GM23338 (cell line): Measurements from ENCODE around the gene EID2. TPM values are rescaled to one million over a fixed set of nuclear protein-coding genes. Genes with fewer than 3 reads are reported as not detected.

Source experiments
- ATAC-seq: fragments of 200-7000 bp; cut with Tn5 transposase; 3 replicates; pipeline ENCODE4 v1.9.1; 2020
- DNase-seq: peaks from one replicate; pipeline ENCODE4 v3.0.0-alpha.2; 2015; ENCODE audit warnings: low spot score
- H2AFZ ChIP-seq: fragments of 200-600 bp; sonication (generic); 2 replicates; pipeline ENCODE4 v1.8.0; 2016; ENCODE audit warnings: antibody characterized with exemption, mild to moderate bottlenecking, moderate library complexity
- H3F3A ChIP-seq: fragments of 200-600 bp; sonication (generic); replicated peaks from 2 replicates; pipeline ENCODE4 v1.8.0; 2017; ENCODE audit warnings: antibody characterized with exemption, mixed run types, low read depth
- H3K27ac ChIP-seq: fragments of 200-600 bp; sonication (generic); 2 replicates; pipeline ENCODE4 v1.6.1; 2016; ENCODE audit warnings: low read depth
- H3K27me3 ChIP-seq: fragments of 200-600 bp; sonication (generic); 2 replicates; pipeline ENCODE4 v1.8.0; 2016; ENCODE audit warnings: mild to moderate bottlenecking, mixed run types, moderate library complexity; ENCODE audit not compliant: insufficient read depth
- H3K36me3 ChIP-seq: fragments of 200-600 bp; sonication (generic); 2 replicates; pipeline ENCODE4 v1.8.0; 2016; ENCODE audit warnings: mild to moderate bottlenecking; ENCODE audit not compliant: insufficient read depth
- H3K4me1 ChIP-seq: fragments of 200-600 bp; sonication (generic); 2 replicates; pipeline ENCODE4 v1.8.0; 2016; ENCODE audit warnings: mild to moderate bottlenecking, moderate library complexity; ENCODE audit not compliant: insufficient read depth
- H3K4me2 ChIP-seq: fragments of 200-600 bp; sonication (generic); 2 replicates; pipeline ENCODE4 v1.7.1; 2017; ENCODE audit warnings: mixed run types
- H3K4me3 ChIP-seq: fragments of 200-600 bp; sonication (generic); 2 replicates; pipeline ENCODE4 v1.6.1; 2016; ENCODE audit warnings: mixed run types
- H3K79me2 ChIP-seq: fragments of 200-600 bp; sonication (generic); replicated peaks from 2 replicates; pipeline ENCODE4 v1.8.0; 2017; ENCODE audit warnings: mild to moderate bottlenecking; ENCODE audit not compliant: insufficient read depth
- H3K9me2 ChIP-seq: fragments of 200-600 bp; sonication (generic); 2 replicates; pipeline ENCODE4 v1.8.0; 2017; ENCODE audit not compliant: insufficient read depth
- H4K20me1 ChIP-seq: fragments of 200-600 bp; sonication (generic); replicated peaks from 2 replicates; pipeline ENCODE4 v1.8.0; 2017; ENCODE audit warnings: mild to moderate bottlenecking; ENCODE audit not compliant: insufficient read depth
- H3K27ac Mint-ChIP-seq: 2 replicates; pipeline ENCODE4 v1.8.0; 2020; ENCODE audit warnings: inconsistent platforms, mild to moderate bottlenecking, moderate library complexity, mixed read lengths
- H3K27me3 Mint-ChIP-seq: 3 replicates; pipeline ENCODE4 v1.8.0; 2022; ENCODE audit warnings: low read depth, mild to moderate bottlenecking, moderate library complexity, mixed read lengths, inconsistent platforms; ENCODE audit not compliant: insufficient read depth, poor library complexity
- H3K36me3 Mint-ChIP-seq: 3 replicates; pipeline ENCODE4 v1.8.0; 2021; ENCODE audit warnings: low read depth, mild to moderate bottlenecking, inconsistent platforms, moderate library complexity, mixed read lengths
- H3K4me1 Mint-ChIP-seq: 3 replicates; pipeline ENCODE4 v1.8.0; 2020; ENCODE audit warnings: mild to moderate bottlenecking, inconsistent platforms, mixed read lengths
- H3K4me3 Mint-ChIP-seq: 3 replicates; pipeline ENCODE4 v1.8.0; 2021; ENCODE audit warnings: moderate library complexity, mild to moderate bottlenecking, inconsistent platforms, mixed read lengths
- H3K9me3 Mint-ChIP-seq: 3 replicates; pipeline ENCODE4 v1.8.0; 2020; ENCODE audit warnings: moderate library complexity, mild to moderate bottlenecking, inconsistent platforms, mixed read lengths
- CREB1 ChIP-seq: fragments of 250-450 bp; sonication (Bioruptor Pico); IDR thresholded peaks from 2 replicates; pipeline ENCODE4 v1.5.0; 2020; ENCODE audit warnings: low read depth, mild to moderate bottlenecking, moderate library complexity
- ETS1 ChIP-seq: IDR thresholded peaks from 2 replicates; pipeline ENCODE4 v1.6.1; 2016; ENCODE audit warnings: antibody characterized with exemption
- EZH2 ChIP-seq: fragments of 200-600 bp; sonication (generic); IDR thresholded peaks from one replicate; pipeline ENCODE4 v1.8.0; 2017; ENCODE audit warnings: antibody characterized with exemption, mild to moderate bottlenecking, low read depth; ENCODE audit not compliant: unreplicated experiment
- EZH2phosphoT487 ChIP-seq: fragments of 200-600 bp; sonication (generic); IDR thresholded peaks from one replicate; pipeline ENCODE4 v1.8.1; 2018; ENCODE audit warnings: antibody characterized with exemption; ENCODE audit not compliant: unreplicated experiment
- JUNB ChIP-seq: IDR thresholded peaks from one replicate; pipeline ENCODE4 v1.6.1; 2016; ENCODE audit warnings: antibody characterized with exemption; ENCODE audit not compliant: unreplicated experiment
- NANOG ChIP-seq: IDR thresholded peaks from 2 replicates; pipeline ENCODE4 v1.6.1; 2016; ENCODE audit warnings: antibody characterized with exemption, borderline replicate concordance
- POLR2AphosphoS5 ChIP-seq: IDR thresholded peaks from 2 replicates; pipeline ENCODE4 v1.6.1; 2016; ENCODE audit warnings: antibody characterized with exemption, low read depth
- REST ChIP-seq: IDR thresholded peaks from one replicate; pipeline ENCODE4 v1.6.1; 2018; ENCODE audit warnings: antibody characterized with exemption; ENCODE audit not compliant: unreplicated experiment
- STAT1 ChIP-seq: IDR thresholded peaks from one replicate; pipeline ENCODE4 v1.6.1; 2016; ENCODE audit warnings: antibody characterized with exemption; ENCODE audit not compliant: unreplicated experiment
- ZNF114 ChIP-seq: fragments of 250-450 bp; sonication (Bioruptor Pico); IDR thresholded peaks from 2 replicates; pipeline ENCODE4 v1.5.0; 2020; ENCODE audit warnings: mild to moderate bottlenecking, moderate library complexity
- ZNF331 ChIP-seq: fragments of 250-450 bp; sonication (Bioruptor Pico); IDR thresholded peaks from 2 replicates; pipeline ENCODE4 v1.5.0; 2020; ENCODE audit warnings: low read depth, mild to moderate bottlenecking, moderate library complexity
- polyA plus RNA-seq: library from polyadenylated mRNA; unstranded; fragments of >200 nt; fragmentation: Nextera tagmentation; extraction: Ambion mirVana; gene quantifications from 2 replicates; pipeline ENCODE4 v1.2.1, GENCODE V29; 2016
- total RNA-seq: library from RNA; depleted of rRNA; stranded (reverse); fragments of >200 nt; shearing (Covaris generic); gene quantifications from 2 replicates; pipeline ENCODE4 v1.2.3, GENCODE V29; 2014
- TF ChIP-seq, protein P1 (sequence below): fragments of 250-450 bp; sonication (Bioruptor Pico); IDR thresholded peaks from 2 replicates; pipeline ENCODE4 v1.5.0; 2020; ENCODE audit warnings: mild to moderate bottlenecking, moderate library complexity
- TF ChIP-seq, protein P2 (sequence below), 2 experiments: fragments of 200-600 bp in 1 of 2; sonication (generic) in 1 of 2; conservative IDR thresholded peaks; 2 replicates each; pipeline versions ENCODE4 v1.5.1 to v1.6.1; 2016 to 2017; ENCODE audit warnings: antibody characterized with exemption in 2 of 2, low read depth in 2 of 2, mild to moderate bottlenecking in 2 of 2, moderate library complexity in 1 of 2

The EID2 gene
- total and polyA plus RNA-seq, 2 experiments from 2014 or later = 24.4 to 25.2 TPM

DNA sequence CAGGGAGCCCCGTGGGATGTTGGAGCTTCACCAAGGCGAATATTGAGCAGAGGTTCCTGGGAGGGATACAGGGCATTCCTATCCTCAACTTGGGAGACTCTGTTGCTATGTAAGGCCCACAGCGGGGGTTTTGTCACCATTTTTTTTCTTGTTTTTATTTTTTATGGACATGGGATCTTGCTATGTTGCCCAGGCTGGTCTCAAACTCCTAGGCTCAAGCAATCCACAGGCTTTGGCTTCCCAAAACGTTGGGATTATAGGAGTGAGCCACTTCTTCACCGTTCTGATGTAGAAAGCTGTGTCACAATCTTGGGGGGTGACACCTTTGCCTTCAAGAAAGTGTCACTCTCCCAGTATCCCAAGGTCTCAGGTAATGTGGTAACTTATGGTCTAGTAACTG is 38.6 kb downstream of the EID2 start:
- Mint-ChIP-seq H3K27me3 (peaks cover 85% of the 10 kb centered on the region), H3K4me1 (peaks cover 15% of the 10 kb centered on the region), H3K27ac (no peak overlapping the region), H3K9me3 (peaks cover 23% of the 10 kb centered on the region), H3K36me3 (peaks cover 17% of the 10 kb centered on the region), H3K4me3 (no peak overlapping the region)
- H3K27ac ChIP-seq = no peak overlapping the region
- TF ChIP-seq ZNF331 (CRISPR knock-in tag) (no peak), EZH2 (no peak), STAT1 (no peak), REST (no peak), ZNF114 (CRISPR knock-in tag) (no peak), NANOG (no peak), CREB1 (CRISPR knock-in tag) (no peak), EZH2phosphoT487 (no peak), JUNB (no peak), POLR2AphosphoS5 (no peak), ETS1 (no peak)
- TF ChIP-seq, protein P1, sequence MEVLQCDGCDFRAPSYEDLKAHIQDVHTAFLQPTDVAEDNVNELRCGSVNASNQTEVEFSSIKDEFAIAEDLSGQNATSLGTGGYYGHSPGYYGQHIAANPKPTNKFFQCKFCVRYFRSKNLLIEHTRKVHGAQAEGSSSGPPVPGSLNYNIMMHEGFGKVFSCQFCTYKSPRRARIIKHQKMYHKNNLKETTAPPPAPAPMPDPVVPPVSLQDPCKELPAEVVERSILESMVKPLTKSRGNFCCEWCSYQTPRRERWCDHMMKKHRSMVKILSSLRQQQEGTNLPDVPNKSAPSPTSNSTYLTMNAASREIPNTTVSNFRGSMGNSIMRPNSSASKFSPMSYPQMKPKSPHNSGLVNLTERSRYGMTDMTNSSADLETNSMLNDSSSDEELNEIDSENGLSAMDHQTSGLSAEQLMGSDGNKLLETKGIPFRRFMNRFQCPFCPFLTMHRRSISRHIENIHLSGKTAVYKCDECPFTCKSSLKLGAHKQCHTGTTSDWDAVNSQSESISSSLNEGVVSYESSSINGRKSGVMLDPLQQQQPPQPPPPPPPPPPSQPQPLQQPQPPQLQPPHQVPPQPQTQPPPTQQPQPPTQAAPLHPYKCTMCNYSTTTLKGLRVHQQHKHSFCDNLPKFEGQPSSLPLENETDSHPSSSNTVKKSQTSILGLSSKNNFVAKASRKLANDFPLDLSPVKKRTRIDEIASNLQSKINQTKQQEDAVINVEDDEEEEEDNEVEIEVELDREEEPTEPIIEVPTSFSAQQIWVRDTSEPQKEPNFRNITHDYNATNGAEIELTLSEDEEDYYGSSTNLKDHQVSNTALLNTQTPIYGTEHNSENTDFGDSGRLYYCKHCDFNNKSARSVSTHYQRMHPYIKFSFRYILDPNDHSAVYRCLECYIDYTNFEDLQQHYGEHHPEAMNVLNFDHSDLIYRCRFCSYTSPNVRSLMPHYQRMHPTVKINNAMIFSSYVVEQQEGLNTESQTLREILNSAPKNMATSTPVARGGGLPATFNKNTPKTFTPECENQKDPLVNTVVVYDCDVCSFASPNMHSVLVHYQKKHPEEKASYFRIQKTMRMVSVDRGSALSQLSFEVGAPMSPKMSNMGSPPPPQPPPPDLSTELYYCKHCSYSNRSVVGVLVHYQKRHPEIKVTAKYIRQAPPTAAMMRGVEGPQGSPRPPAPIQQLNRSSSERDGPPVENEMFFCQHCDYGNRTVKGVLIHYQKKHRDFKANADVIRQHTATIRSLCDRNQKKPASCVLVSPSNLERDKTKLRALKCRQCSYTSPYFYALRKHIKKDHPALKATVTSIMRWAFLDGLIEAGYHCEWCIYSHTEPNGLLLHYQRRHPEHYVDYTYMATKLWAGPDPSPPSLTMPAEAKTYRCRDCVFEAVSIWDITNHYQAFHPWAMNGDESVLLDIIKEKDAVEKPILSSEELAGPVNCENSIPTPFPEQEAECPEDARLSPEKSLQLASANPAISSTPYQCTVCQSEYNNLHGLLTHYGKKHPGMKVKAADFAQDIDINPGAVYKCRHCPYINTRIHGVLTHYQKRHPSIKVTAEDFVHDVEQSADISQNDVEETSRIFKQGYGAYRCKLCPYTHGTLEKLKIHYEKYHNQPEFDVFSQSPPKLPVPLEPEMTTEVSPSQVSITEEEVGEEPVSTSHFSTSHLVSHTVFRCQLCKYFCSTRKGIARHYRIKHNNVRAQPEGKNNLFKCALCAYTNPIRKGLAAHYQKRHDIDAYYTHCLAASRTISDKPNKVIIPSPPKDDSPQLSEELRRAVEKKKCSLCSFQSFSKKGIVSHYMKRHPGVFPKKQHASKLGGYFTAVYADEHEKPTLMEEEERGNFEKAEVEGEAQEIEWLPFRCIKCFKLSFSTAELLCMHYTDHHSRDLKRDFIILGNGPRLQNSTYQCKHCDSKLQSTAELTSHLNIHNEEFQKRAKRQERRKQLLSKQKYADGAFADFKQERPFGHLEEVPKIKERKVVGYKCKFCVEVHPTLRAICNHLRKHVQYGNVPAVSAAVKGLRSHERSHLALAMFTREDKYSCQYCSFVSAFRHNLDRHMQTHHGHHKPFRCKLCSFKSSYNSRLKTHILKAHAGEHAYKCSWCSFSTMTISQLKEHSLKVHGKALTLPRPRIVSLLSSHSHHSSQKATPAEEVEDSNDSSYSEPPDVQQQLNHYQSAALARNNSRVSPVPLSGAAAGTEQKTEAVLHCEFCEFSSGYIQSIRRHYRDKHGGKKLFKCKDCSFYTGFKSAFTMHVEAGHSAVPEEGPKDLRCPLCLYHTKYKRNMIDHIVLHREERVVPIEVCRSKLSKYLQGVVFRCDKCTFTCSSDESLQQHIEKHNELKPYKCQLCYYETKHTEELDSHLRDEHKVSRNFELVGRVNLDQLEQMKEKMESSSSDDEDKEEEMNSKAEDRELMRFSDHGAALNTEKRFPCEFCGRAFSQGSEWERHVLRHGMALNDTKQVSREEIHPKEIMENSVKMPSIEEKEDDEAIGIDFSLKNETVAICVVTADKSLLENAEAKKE (CRISPR knock-in tag) = no peak
- TF ChIP-seq, protein P2, sequence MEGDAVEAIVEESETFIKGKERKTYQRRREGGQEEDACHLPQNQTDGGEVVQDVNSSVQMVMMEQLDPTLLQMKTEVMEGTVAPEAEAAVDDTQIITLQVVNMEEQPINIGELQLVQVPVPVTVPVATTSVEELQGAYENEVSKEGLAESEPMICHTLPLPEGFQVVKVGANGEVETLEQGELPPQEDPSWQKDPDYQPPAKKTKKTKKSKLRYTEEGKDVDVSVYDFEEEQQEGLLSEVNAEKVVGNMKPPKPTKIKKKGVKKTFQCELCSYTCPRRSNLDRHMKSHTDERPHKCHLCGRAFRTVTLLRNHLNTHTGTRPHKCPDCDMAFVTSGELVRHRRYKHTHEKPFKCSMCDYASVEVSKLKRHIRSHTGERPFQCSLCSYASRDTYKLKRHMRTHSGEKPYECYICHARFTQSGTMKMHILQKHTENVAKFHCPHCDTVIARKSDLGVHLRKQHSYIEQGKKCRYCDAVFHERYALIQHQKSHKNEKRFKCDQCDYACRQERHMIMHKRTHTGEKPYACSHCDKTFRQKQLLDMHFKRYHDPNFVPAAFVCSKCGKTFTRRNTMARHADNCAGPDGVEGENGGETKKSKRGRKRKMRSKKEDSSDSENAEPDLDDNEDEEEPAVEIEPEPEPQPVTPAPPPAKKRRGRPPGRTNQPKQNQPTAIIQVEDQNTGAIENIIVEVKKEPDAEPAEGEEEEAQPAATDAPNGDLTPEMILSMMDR (conservative IDR thresholded peaks at IDR 0.05; ENCODE audit: low read depth in 2 of 2) = no peak
- ATAC-seq (no peak), DNase-seq (no peak)
- no peaks in the 10 kb centered on the region for H3K79me2 ChIP-seq
- peaks cover 11% of the 10 kb centered on the region; the same call in 1 of the 2 replicates for H3K4me1 ChIP-seq
- peaks cover 10% of the 10 kb centered on the region for H3F3A ChIP-seq
- H3K9me2 ChIP-seq = 0 out of 2 replicates have a peak, but pooled peaks cover 7% of the 10 kb centered on the region
- H3K4me2 ChIP-seq = no peak overlapping the region
- peaks cover 94% of the 10 kb centered on the region for H3K27me3 ChIP-seq
- no peak overlapping the region for H2AFZ ChIP-seq
- no peak overlapping the region for H3K4me3 ChIP-seq
- no peaks in the 10 kb centered on the region for H4K20me1 ChIP-seq
- H3K36me3 ChIP-seq = no peaks in the 10 kb centered on the region
